ENCODE results near the gene STXBP1. TPM values are rescaled to one million over a fixed set of nuclear protein-coding genes. Genes with fewer than 3 reads are reported as not detected.

Gene STXBP1
- total and polyA plus RNA-seq, 2 of the 13 experiments (the other 11 are each of a cell fraction or from before 2014, with no cell fraction given) = 2.9 TPM

GRCh38 chr9:127703289-127703946 lies 91.3 kb downstream of the STXBP1 start:
- in situ Hi-C loops (cut with HindIII; ENCODE audit: extremely low pct_ligation_motif_present, low pct_unique_long_range_greater_than_20kb) (no loop called here), intact Hi-C loops (cut with micrococcal nuclease; ENCODE audit: unreplicated experiment) (no loop called here)

More at GRCh38 chr9:127703289-127703946, 91.3 kb downstream of the STXBP1 start:
- Histone ChIP-seq H4K20me1 (ENCODE audit: insufficient read depth, low read length) (no peaks in the 10 kb centered on the region), H3K9ac (ENCODE audit: insufficient read depth, low read depth, low read length) (no peak overlapping the region), H3K4me2 (ENCODE audit: low read depth, low read length) (no peak overlapping the region), H3K79me2 (ENCODE audit: insufficient read depth, low read length) (no peaks in the 10 kb centered on the region), H3K9me3 (ENCODE audit: low read length) (no peaks in the 10 kb centered on the region), H3K36me3 (replicated peaks in 1 of 2; ENCODE audit: control insufficient read depth in 1 of 2, insufficient read depth in 2 of 2, low read length in 2 of 2) (no peaks in the 10 kb centered on the region), H3K27ac (ENCODE audit: extremely low read length, insufficient read depth, low read length) (no peak overlapping the region), H3K4me3 (replicated peaks in 1 of 3; ENCODE audit: insufficient read depth in 1 of 3, low read depth in 2 of 3, low read length in 3 of 3) (no peak overlapping the region), H3K27me3 (ENCODE audit: control insufficient read depth in 1 of 2, insufficient read depth in 2 of 2, low read length in 2 of 2) (peaks cover 3 to 13% of the 10 kb centered on the region in 2 experiments; a peak in 2 of 5 replicates), H2AFZ (ENCODE audit: low read length) (no peak overlapping the region), H3K4me1 (ENCODE audit: insufficient read depth, low read length) (peaks cover 17% of the 10 kb centered on the region; the same call in 1 of the 2 replicates)
- ATAC-seq = no peak
- POLR2A ChIA-PET = interaction anchor here (0.6 kb wide), 1 partner anchor 18 kb away, joined by 3 read pairs; no protein-coding TSS in a partner anchor
- CTCF ChIA-PET (ENCODE audit: low intra/inter-chr PET ratio, low total read pairs) = no interaction called here
- TF ChIP-seq BCL6 (CRISPR knock-in tag; IDR thresholded peaks at IDR 0.05) (no peak), SIN3B (IDR thresholded peaks at IDR 0.05; ENCODE audit: low read length) (no peak), ZNF691 (CRISPR knock-in tag; IDR thresholded peaks at IDR 0.05; ENCODE audit: borderline replicate concordance, low read depth) (no peak), ZNF431 (CRISPR knock-in tag; IDR thresholded peaks at IDR 0.05; ENCODE audit: borderline replicate concordance, low read depth) (no peak), ZNF766 (CRISPR knock-in tag; IDR thresholded peaks at IDR 0.05; ENCODE audit: borderline replicate concordance) (no peak), JDP2 (CRISPR knock-in tag; IDR thresholded peaks at IDR 0.05; ENCODE audit: borderline replicate concordance) (no peak), ZNF7 (CRISPR knock-in tag; IDR thresholded peaks at IDR 0.05) (no peak), ZBTB14 (CRISPR knock-in tag; IDR thresholded peaks at IDR 0.05) (no peak), TEF (CRISPR knock-in tag; IDR thresholded peaks at IDR 0.05) (no peak), GPBP1L1 (CRISPR knock-in tag; IDR thresholded peaks at IDR 0.05) (no peak), ZNF20 (CRISPR knock-in tag; IDR thresholded peaks at IDR 0.05) (no peak)
- DNase-seq (ENCODE audit: low spot score) = no peak
- 42% methylated on average over 9 of the region's 9 CpGs for WGBS (ENCODE audit: low lambda C conversion rate)
- FAIRE-seq = no peak
- no TSS peak for BruUV-seq (replicated peaks)

Measured in HepG2 (cell line).